WERI-Rb-1 (cell line): ENCODE measurements around the gene ART4.

Experiments
- DNase-seq: peaks from one replicate; pipeline ENCODE4 v3.0.0-alpha.2; 2020
- H3K27ac ChIP-seq: fragments of 250-450 bp; sonication (Bioruptor Pico); 2 replicates; pipeline ENCODE4 v1.5.1; 2020; ENCODE audit warnings: mild to moderate bottlenecking, moderate library complexity
- H3K27me3 ChIP-seq: fragments of 250-450 bp; sonication (Bioruptor Pico); 2 replicates; pipeline ENCODE4 v1.5.1; 2021; ENCODE audit warnings: mild to moderate bottlenecking, low read depth, moderate library complexity; ENCODE audit not compliant: insufficient read depth, severe bottlenecking
- H3K36me3 ChIP-seq: fragments of 250-450 bp; sonication (Bioruptor Pico); 2 replicates; pipeline ENCODE4 v1.5.1; 2020; ENCODE audit warnings: mild to moderate bottlenecking, moderate library complexity
- H3K4me3 ChIP-seq: 2 replicates; pipeline ENCODE4 v1.5.1; 2011; ENCODE audit warnings: low read depth, mild to moderate bottlenecking, control low read depth, low read length
- H3K9me3 ChIP-seq: fragments of 250-450 bp; sonication (Bioruptor Pico); 2 replicates; pipeline ENCODE4 v1.5.1; 2021; ENCODE audit warnings: mild to moderate bottlenecking, moderate library complexity; ENCODE audit not compliant: severe bottlenecking
- CTCF ChIP-seq: IDR thresholded peaks from 2 replicates; pipeline ENCODE4 v1.5.1; 2011; ENCODE audit warnings: low read depth, mild to moderate bottlenecking, control low read depth, inconsistent platforms, low read length

The ART4 gene

DNA sequence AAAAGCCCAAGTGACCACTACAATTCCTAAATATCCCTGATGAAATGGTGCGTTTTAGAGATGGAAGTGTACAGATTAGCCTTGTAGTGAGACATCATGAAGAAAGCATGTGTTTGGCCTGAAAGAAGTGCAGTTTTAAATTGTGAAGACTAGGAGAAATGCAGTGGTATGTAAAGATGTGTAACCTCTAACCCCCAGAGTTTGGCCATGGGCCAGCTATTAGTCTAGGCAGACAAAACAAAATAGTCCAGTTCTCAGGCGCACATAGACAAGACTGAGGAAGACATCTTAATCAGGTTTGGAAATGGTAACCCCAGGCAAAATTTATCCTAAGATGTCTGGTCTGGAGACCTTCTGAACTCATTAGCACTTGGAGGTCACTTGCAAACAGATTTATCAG is 63.5 kb downstream of the ART4 start:
- Histone ChIP-seq H3K36me3 (peaks cover 7% of the 10 kb centered on the region), H3K4me3 (no peak overlapping the region), H3K27ac (no peak overlapping the region), H3K9me3 (no peaks in the 10 kb centered on the region), H3K27me3 (no peaks in the 10 kb centered on the region)
- no peak for TF ChIP-seq CTCF
- DNase-seq, result no peak

DNA sequence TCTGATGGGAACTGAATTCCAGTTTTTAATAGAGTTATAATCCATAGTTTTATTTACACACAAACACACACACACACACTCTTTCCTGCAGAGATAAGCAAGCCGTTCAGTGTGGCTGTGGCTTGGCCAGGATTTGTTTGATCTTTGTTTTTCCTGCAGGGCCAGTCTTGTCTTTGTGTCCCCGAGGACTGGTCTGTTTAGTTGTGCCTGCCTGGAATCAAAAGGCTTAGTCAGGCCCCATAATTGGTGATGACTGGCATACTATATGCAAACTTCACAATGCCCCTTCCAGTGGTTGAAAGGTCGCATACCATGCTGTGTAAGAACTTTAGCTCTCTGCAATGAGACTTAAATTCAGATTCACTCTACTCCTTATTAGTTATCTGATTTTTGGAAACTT is 66.1 kb downstream of the ART4 start:
- Histone ChIP-seq H3K27ac (no peak overlapping the region), H3K9me3 (no peaks in the 10 kb centered on the region), H3K36me3 (no peaks in the 10 kb centered on the region), H3K27me3 (no peaks in the 10 kb centered on the region), H3K4me3 (no peak overlapping the region)
- DNase-seq, result no peak
- TF ChIP-seq CTCF, result no peak

DNA sequence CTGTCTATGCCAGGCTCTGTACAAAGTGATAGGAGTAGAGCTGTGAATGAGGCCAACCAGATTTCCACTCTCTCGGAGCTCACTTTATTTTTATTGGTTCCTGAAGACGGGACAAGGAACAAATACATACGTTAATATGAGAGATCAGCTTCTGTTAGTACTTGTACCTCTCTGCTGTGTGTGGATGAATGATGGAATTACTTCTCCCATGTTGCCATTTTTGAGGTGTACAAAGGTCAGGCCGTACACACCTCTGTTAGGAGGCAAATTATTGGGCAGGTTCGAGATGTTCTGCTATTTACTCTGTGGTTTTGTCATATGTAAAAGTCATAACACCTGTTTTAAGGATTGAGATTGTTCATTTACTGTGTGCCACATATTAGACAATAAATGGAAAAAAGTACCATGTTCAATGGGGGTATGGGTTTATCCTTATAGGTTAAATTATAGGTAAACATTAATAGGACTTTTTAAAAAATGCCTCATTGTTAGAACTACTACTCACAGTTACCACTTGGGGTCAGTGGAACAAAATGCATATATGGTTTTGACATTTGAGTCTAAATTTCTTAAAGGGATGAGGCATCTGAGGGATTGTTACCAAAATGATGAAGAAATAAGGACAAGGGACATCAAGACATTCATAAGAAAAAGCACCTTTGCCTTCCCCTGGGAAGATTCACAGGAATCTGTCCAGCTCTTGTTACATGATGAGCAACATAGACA is 66.9 kb downstream of the ART4 start:
- Histone ChIP-seq H3K36me3 (no peaks in the 10 kb centered on the region), H3K4me3 (no peak overlapping the region), H3K9me3 (no peaks in the 10 kb centered on the region), H3K27ac (no peak overlapping the region), H3K27me3 (no peaks in the 10 kb centered on the region)
- no peak for TF ChIP-seq CTCF
- no peak for DNase-seq

- Histone ChIP-seq H3K36me3 (no peaks in the 10 kb centered on the region; the same call in 1 of the 2 replicates), H3K9me3 (no peaks in the 10 kb centered on the region), H3K4me3 (no peak overlapping the region), H3K27ac (no peak overlapping the region), H3K27me3 (no peaks in the 10 kb centered on the region)
- TF ChIP-seq CTCF, result no peak
- DNase-seq, result no peak
These were observed 67.7 kb downstream of the ART4 start for GRCh38 chr12:14775636-14775980.
